GM20000 (cell line): ENCODE measurements around the gene CELF2.
"Not testable (repeated sequence)": the region's sequence is repeated elsewhere in the genome, so short reads cannot be mapped to it uniquely, and the experiment has no call there.

ENCODE experiments used
- DNase-seq: peaks from one replicate; pipeline ENCODE4 v3.0.0; 2012; ENCODE audit warnings: low spot score
- CTCF ChIP-seq: IDR thresholded peaks from 2 replicates; pipeline ENCODE4 v1.5.1; 2012; ENCODE audit warnings: mild to moderate bottlenecking, control low read depth; ENCODE audit errors: extremely low read depth, missing control alignments

CELF2 gene

GRCh38 chr10:11116817-11117216, 99.1 kb downstream of the CELF2 start:
- no peak for TF ChIP-seq CTCF
- DNase-seq, result no peak

DNA sequence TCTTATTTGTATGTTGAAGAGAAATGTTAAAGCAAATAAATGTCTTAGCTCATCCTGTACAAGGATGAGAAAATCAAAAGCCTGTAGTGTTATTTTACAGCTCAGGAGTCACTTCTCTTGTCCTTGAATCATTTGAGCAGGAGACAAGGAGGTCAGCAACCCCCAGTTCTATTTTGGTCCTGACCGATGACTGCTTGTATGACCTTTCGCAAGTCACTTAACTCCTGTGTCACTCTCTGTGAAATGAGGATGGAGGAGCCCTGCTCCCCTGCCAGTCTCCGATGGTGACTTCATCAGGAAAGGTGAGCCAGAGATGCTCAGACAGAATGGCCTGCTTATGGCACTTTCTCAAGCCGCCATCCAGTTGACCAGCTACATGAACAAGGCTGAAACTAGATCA, 101.0 kb downstream of the CELF2 start:
- DNase-seq, result no peak
- no peak for TF ChIP-seq CTCF

DNA sequence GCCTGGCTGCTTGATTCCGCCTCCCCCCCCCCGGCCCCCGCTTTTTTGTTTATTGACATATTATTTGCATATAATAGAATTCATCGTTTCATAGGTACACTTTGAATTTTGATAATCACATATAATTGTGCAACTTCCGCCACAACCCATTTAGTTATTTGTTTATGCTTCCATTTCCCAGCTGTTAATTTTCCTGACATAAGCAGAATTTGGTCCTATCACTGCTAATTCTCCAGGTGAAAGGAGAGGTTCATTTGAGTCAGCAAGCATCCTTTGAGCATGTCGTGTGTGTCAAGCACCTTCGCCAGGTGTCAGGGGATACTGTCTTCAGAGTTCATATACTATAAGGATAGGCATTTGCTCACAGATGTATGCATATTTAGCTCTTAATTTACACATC, 102.2 kb downstream of the CELF2 start:
- DNase-seq, result no peak
- no peak for TF ChIP-seq CTCF

DNA sequence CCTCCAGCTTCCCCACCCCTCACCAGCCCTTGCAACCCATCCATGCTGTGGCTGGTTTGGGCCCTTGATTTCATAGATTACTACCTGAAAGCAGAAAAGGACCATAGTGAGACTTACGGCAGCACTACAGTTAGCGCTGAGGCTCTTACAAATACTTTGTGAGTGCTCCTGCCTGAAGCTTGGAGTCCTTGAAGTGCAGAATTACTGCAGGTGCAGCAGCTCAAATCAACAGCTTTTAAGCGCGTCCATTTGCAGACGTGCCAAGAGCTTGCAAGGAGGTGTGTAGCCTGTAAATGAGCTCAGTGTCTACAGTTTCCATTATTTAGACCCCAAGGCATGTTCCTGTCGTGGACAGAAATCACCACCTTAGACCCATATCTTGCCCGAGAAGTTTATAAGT, 103.0 kb downstream of the CELF2 start:
- TF ChIP-seq CTCF, result no peak
- DNase-seq, result no peak

DNA sequence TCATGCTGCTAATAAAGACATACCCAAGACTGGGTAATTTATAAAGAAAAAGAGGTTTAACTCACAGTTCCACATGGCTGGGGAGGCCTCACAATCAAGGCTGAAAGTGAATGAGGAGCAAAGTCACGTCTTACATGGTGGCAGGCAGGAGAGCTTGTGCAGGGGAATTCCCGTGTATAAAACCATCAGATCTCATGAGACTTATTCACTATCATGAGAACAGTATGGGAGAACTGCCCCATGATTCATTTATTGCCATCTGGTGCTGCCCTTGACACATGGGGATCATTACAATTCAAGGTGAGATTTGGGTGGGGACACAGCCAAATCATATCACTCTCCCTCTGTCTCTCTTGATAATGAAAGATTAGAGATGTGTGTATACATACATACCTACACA, 106.2 kb downstream of the CELF2 start:
- DNase-seq, result not testable (repeated sequence)

DNA sequence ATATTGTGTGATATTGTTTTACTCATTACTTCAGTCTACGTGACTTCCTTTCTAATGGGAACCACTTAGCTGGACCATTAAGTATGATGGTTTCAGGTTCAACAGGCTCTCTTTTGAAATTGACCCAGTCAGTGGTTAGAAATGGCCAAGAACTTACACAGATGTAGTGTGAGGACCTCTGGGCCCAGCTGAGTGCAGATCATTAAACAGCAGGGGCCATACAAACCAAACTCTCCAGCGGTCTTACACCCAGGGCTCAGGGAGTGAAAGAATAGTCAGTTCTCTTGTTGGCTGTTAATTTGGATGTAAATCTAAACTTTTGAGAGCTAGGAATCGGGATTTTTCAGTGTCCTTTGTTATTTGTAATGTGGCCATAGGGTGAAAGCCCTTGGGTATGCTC, 107.3 kb downstream of the CELF2 start:
- DNase-seq, result no peak
- no peak for TF ChIP-seq CTCF

- not testable (repeated sequence) for DNase-seq
These were observed 109.3 kb downstream of the CELF2 start for GRCh38 chr10:11127017-11127416.

DNA sequence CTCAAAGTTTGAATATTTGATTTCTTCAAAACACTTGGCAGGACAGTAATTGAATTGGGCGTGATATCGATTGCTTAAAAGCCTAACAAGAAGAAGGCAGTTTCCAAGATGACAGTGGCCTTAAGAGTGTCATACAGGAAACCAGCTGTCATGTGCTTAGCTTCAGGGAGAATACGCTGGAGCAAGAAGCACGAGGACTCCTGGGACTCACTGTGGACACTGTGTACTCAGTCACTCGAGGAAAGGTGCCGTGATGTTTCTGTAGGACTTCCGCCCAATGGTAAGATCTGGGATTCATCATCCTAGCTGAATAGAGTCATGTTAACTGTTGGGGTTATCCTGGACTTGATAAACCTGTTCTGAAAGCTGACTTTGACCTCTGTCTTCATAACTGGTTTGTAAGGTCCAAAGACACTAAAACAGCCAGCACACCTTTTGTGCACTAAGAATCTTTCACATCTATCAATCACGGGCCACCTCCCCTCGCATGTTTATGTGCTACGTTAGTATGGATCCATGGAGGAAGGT, 113.5 kb downstream of the CELF2 start:
- no peak for TF ChIP-seq CTCF
- no peak for DNase-seq

DNA sequence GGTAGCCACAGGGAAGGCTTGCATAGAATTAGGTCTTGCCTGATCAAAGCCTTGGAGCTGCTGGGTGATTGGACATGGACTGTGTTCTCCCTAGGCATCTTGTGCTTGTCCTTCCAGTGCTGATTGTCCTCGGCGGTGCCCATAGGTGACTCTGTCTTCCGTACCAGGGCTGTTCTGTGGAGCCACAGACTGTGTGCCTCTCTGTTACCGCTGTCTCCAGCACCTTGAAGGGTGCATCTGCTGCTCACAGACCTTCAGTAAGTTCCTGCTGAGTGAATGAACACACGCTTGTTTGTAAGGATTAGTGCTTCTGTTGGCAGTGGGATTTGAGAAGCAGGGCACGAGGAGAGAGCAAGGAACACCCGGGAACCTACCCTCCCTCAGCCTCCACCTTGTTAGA, 116.7 kb downstream of the CELF2 start:
- TF ChIP-seq CTCF, result no peak
- DNase-seq, result no peak
